Measurements from ENCODE around the gene STAP2.

STAP2 gene

GRCh38 chr19:4338441-4339355, at the start of gene STAP2:
Gene STAP2, minus strand, starts transcription at chr19:4338827. Its CDS starts 74 bp downstream, at chr19:4338753.
- no peak for DNase-seq (ENCODE audit: low read depth, low spot score)

GRCh38 chr19:4386041-4386782, 47.6 kb upstream of the STAP2 start:
- DNase-seq (ENCODE audit: low read depth, low spot score): no peak

GRCh38 chr19:4385291-4386040, 46.8 kb upstream of the STAP2 start:
- no peak for DNase-seq (ENCODE audit: low read depth, low spot score)

GRCh38 chr19:4380254-4380727, 41.7 kb upstream of the STAP2 start:
- DNase-seq (ENCODE audit: low read depth, low spot score): no peak

- no peak for DNase-seq (ENCODE audit: low read depth, low spot score)
These were observed 41.0 kb upstream of the STAP2 start for GRCh38 chr19:4379383-4380253.

GRCh38 chr19:4378886-4379285, 40.3 kb upstream of the STAP2 start:
- no peak for DNase-seq (ENCODE audit: low read depth, low spot score)

- DNase-seq (ENCODE audit: low read depth, low spot score): no peak
These were observed 38.6 kb upstream of the STAP2 start for GRCh38 chr19:4376991-4377781.

- no peak for DNase-seq (ENCODE audit: low read depth, low spot score)
These were observed 38.0 kb upstream of the STAP2 start for GRCh38 chr19:4376671-4376990.

- DNase-seq (ENCODE audit: low read depth, low spot score): no peak
These were observed 37.5 kb upstream of the STAP2 start for GRCh38 chr19:4376028-4376670.

- no peak for DNase-seq (ENCODE audit: low read depth, low spot score)
These were observed 36.8 kb upstream of the STAP2 start for GRCh38 chr19:4375164-4376027.

GRCh38 chr19:4374498-4375163, 36.0 kb upstream of the STAP2 start:
- DNase-seq (ENCODE audit: low read depth, low spot score): no peak

GRCh38 chr19:4373601-4374497, 35.2 kb upstream of the STAP2 start:
- no peak for DNase-seq (ENCODE audit: low read depth, low spot score)

GRCh38 chr19:4373013-4373367, 34.4 kb upstream of the STAP2 start:
- DNase-seq (ENCODE audit: low read depth, low spot score): no peak

- no peak for DNase-seq (ENCODE audit: low read depth, low spot score)
These were observed 33.8 kb upstream of the STAP2 start for GRCh38 chr19:4372165-4373012.

- no peak for DNase-seq (ENCODE audit: low read depth, low spot score)
These were observed 32.9 kb upstream of the STAP2 start for GRCh38 chr19:4371247-4372164.

All from smooth muscle cell of the brain vasculature (primary cell).